HG02870 (cell line): Measurements from ENCODE around the gene RHPN2.
A peak's percentile ranks its signal among the peaks of the same experiment; 100 is the strongest.
"Not testable (repeated sequence)": the region's sequence is repeated elsewhere in the genome, so short reads cannot be mapped to it uniquely, and the experiment has no call there.

Experiments
- ATAC-seq: cut with Tn5 transposase; IDR thresholded peaks from one replicate; pipeline ENCODE4 v1.9.1; 2021; ENCODE audit warnings: mild to moderate bottlenecking, moderate library complexity; ENCODE audit not compliant: unreplicated experiment

RHPN2 gene

GRCh38 chr19:33066543-33066942 lies 1.9 kb upstream of the RHPN2 start:
- no peak for ATAC-seq

- ATAC-seq = peak; percentile 34
Measured at GRCh38 chr19:33064458-33064791, 263 bp downstream of the RHPN2 start.

- ATAC-seq = no peak
Measured at GRCh38 chr19:33063753-33064457, 783 bp downstream of the RHPN2 start.

GRCh38 chr19:33063356-33063752 lies 1.3 kb downstream of the RHPN2 start:
- ATAC-seq = no peak

- ATAC-seq = no peak
Measured at GRCh38 chr19:33062902-33063301, 1.8 kb downstream of the RHPN2 start.

GRCh38 chr19:33060586-33060985 lies 4.1 kb downstream of the RHPN2 start:
- ATAC-seq = no peak

- no peak for ATAC-seq
Measured at GRCh38 chr19:33055718-33056117, 9.0 kb downstream of the RHPN2 start.

GRCh38 chr19:33054623-33055022 lies 10.1 kb downstream of the RHPN2 start:
- no peak for ATAC-seq

GRCh38 chr19:33052352-33052972 lies 12.2 kb downstream of the RHPN2 start:
- ATAC-seq = no peak

- ATAC-seq = no peak
Measured at GRCh38 chr19:33050110-33050509, 14.6 kb downstream of the RHPN2 start.

GRCh38 chr19:33048806-33049676 lies 15.6 kb downstream of the RHPN2 start:
- ATAC-seq = no peak

- ATAC-seq = no peak
Measured at GRCh38 chr19:33047422-33047821, 17.3 kb downstream of the RHPN2 start.

GRCh38 chr19:33041828-33042160 lies 22.9 kb downstream of the RHPN2 start:
- not testable (repeated sequence) for ATAC-seq

GRCh38 chr19:33040994-33041827 lies 23.5 kb downstream of the RHPN2 start:
- ATAC-seq = no peak

- ATAC-seq = no peak
Measured at GRCh38 chr19:33039815-33040214, 24.9 kb downstream of the RHPN2 start.

GRCh38 chr19:33039108-33039599 lies 25.5 kb downstream of the RHPN2 start:
- ATAC-seq = no peak

GRCh38 chr19:33037168-33038025 lies 27.3 kb downstream of the RHPN2 start:
- ATAC-seq = not testable (repeated sequence)

- ATAC-seq = not testable (repeated sequence)
Measured at GRCh38 chr19:33036370-33037167, 28.1 kb downstream of the RHPN2 start.

GRCh38 chr19:33035461-33035860 lies 29.2 kb downstream of the RHPN2 start:
- ATAC-seq = no peak
